Lower leg skin (tissue), 4 donors: ENCODE measurements around the gene ATP7A. TPM values are rescaled to one million over a fixed set of nuclear protein-coding genes. Genes with fewer than 3 reads are reported as not detected.

Source experiments
- DNase-seq, 2 donors: peaks; one replicate each; pipeline ENCODE4 v3.0.0-alpha.2; 2019; ENCODE audit warnings: low spot score in 2 of 2
- H3K4me3 ChIP-seq: fragments of 200-600 bp; sonication (generic); 2 replicates; pipeline ENCODE4 v1.5.1; 2017; ENCODE audit warnings: mild to moderate bottlenecking, low read depth; ENCODE audit not compliant: poor library complexity, severe bottlenecking
- POLR2A ChIP-seq, 2 donors: fragments of 450-650 bp; IDR thresholded peaks; one replicate each; pipeline ENCODE4 v1.6.1; 2016 to 2017; ENCODE audit warnings: antibody characterized with exemption in 2 of 2, mild to moderate bottlenecking in 1 of 2, moderate library complexity in 1 of 2
- WGBS, 2 donors: methylation state at CpG; one replicate each; pipeline ENCODE4 v1.1.5; 2018; 5-methylcytosine and 5-hydroxymethylcytosine counted together
- intact Hi-C: fragments of 100-400 bp; cut with DNase I; formaldehyde crosslinking; loops from one replicate; pipeline ENCODE4 v1.15.0; 2023; ENCODE audit warnings: low total_unique reads
- total RNA-seq, 4 donors: library from RNA; depleted of rRNA; stranded (reverse); fragments of >200 nt; gene quantifications; one replicate each; pipeline ENCODE4 v1.1.0, GENCODE V29; 2016
- TF ChIP-seq, protein P1 (sequence below), 3 donors: fragments of 450-650 bp; IDR thresholded peaks; one replicate each; pipeline ENCODE4 v1.5.1; 2016; ENCODE audit warnings: antibody characterized with exemption in 3 of 3, mild to moderate bottlenecking in 3 of 3, moderate library complexity in 2 of 3

Gene ATP7A
- total RNA-seq, 4 donors from 2014 or later = 20.9 to 37.6 (median 28.5) TPM

DNA sequence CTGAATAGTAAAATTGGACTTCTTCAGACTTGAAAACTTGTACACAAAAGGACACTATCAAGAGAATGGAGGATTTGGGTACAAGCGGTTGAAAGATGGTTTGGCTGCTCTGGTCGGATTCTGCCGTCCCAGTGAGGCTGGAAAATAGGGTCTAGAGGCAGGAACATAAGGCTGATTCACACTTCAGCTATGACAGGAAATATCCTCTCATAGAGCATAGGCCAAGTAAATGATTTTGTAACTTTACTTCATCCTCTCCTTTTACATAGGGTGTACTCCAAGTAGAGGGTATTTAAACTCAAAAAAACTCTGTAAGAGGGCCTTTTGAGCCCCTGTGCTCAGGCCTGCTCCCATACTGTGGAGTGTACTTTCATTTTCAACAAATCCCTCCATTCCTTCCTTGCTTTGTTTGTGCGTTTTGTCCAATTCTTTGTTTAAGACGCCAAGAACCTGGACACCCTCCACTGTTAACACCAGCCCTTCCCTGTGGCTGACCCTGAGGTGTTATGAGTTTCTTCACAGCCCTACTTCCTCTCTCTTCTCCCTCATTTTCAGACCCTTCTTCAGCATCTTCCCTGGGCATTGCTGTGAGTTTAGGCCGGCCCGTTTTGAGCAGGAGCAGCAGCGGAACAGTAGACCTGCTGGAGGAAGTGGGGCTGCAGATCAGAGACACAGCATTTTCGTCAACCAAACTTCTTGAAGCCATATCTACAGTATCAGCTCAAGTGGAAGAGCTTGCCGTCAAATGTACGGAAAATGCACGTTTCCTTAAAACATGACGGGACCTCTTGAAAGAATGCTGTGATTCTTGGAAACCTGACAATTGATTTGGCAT, 51.8 kb downstream of the ATP7A start:
- WGBS, 2 donors = 76 to 87% methylated on average over 13 of the region's 13 CpGs
- no peak for DNase-seq
- no peak overlapping the region for H3K4me3 ChIP-seq
- intact Hi-C loops = no loop called here
- no peak for TF ChIP-seq POLR2A (IDR thresholded peaks at IDR 0.05)
- TF ChIP-seq, protein P1, sequence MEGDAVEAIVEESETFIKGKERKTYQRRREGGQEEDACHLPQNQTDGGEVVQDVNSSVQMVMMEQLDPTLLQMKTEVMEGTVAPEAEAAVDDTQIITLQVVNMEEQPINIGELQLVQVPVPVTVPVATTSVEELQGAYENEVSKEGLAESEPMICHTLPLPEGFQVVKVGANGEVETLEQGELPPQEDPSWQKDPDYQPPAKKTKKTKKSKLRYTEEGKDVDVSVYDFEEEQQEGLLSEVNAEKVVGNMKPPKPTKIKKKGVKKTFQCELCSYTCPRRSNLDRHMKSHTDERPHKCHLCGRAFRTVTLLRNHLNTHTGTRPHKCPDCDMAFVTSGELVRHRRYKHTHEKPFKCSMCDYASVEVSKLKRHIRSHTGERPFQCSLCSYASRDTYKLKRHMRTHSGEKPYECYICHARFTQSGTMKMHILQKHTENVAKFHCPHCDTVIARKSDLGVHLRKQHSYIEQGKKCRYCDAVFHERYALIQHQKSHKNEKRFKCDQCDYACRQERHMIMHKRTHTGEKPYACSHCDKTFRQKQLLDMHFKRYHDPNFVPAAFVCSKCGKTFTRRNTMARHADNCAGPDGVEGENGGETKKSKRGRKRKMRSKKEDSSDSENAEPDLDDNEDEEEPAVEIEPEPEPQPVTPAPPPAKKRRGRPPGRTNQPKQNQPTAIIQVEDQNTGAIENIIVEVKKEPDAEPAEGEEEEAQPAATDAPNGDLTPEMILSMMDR (IDR thresholded peaks at IDR 0.05) = no peak

- intact Hi-C loops = no loop called here
- TF ChIP-seq POLR2A (IDR thresholded peaks at IDR 0.05) = no peak
- WGBS, 2 donors = 83 to 88% methylated on average over 3 of the region's 3 CpGs
- H3K4me3 ChIP-seq = no peak overlapping the region
- no peak for DNase-seq
Measured at GRCh38 chrX:77966361-77966760, 55.9 kb downstream of the ATP7A start.

DNA sequence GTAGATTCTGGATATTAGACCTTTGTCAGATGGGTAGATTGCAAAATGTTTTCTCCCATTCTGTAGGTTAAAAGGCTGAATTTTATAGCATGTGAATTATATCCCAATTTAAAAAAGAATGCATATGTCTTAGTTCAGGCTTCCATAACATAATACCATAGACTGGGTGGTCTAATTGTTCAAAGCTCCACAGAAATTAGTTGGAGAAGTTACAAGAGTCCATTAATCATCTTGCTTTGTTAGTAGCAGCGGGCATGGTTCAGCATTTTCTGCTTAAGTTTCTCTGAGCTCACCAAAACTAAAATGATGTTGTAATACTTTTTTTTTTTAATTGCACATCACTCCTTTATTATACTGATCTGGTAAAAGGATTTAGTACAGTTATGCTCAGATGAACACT, 57.1 kb downstream of the ATP7A start:
- 65 to 79% methylated on average over 1 of the region's 1 CpG for WGBS, 2 donors
- intact Hi-C loops = no loop called here
- TF ChIP-seq, protein P1 (IDR thresholded peaks at IDR 0.05) = no peak
- no peak for TF ChIP-seq POLR2A (IDR thresholded peaks at IDR 0.05)
- H3K4me3 ChIP-seq = no peak overlapping the region
- DNase-seq = no peak

- WGBS, 2 donors = 94 to 97% methylated on average over 13 of the region's 13 CpGs
- TF ChIP-seq, protein P1 (IDR thresholded peaks at IDR 0.05) = no peak
- no peak for TF ChIP-seq POLR2A (IDR thresholded peaks at IDR 0.05)
- no peak within 1 kb of the TSS for H3K4me3 ChIP-seq
- intact Hi-C loops = no loop called here
- no peak for DNase-seq
Measured at GRCh38 chrX:77969538-77969937, 59.0 kb downstream of the ATP7A start, which contains the start of gene PGAM4. Gene PGAM4 (minus strand): TSS chrX:77969638. CDS start chrX:77969638, 0 bp downstream.

GRCh38 chrX:77975755-77976154, 65.3 kb downstream of the ATP7A start:
- WGBS, 2 donors = 63 to 67% methylated on average over 2 of the region's 2 CpGs
- DNase-seq = no peak
- H3K4me3 ChIP-seq = no peak overlapping the region
- intact Hi-C loops = no loop called here
- TF ChIP-seq, protein P1 (IDR thresholded peaks at IDR 0.05) = no peak
- no peak for TF ChIP-seq POLR2A (IDR thresholded peaks at IDR 0.05)

- intact Hi-C loops = no loop called here
- TF ChIP-seq POLR2A (IDR thresholded peaks at IDR 0.05) = no peak
- TF ChIP-seq, protein P1 (IDR thresholded peaks at IDR 0.05) = no peak
- no peak overlapping the region for H3K4me3 ChIP-seq
- no peak for DNase-seq
Measured at GRCh38 chrX:77977095-77977494, 66.6 kb downstream of the ATP7A start.
